H1 (cell line): ENCODE measurements around the gene FRRS1L. TPM values are rescaled to one million over a fixed set of nuclear protein-coding genes. Genes with fewer than 3 reads are reported as not detected.

Experiments used
- CTCF ChIA-PET: fragments of 300-600 bp; sonication (Branson Sonifier 250); formaldehyde crosslinking; loops from one replicate; lab custom pipeline; 2021; ENCODE audit not compliant: partially characterized antibody; lab: Charles Lee
- POLR2A ChIA-PET: fragments of 300-600 bp; sonication (Branson Sonifier 250); formaldehyde crosslinking; loops from one replicate; lab custom pipeline; 2021; ENCODE audit warnings: inconsistent platforms; ENCODE audit not compliant: partially characterized antibody; lab: Charles Lee
- DNase-seq, 2 experiments: peaks; one replicate each; pipeline versions ENCODE4 v3.0.0 to v3.0.0-alpha.2; 2010 to 2022; ENCODE audit warnings: low spot score in 2 of 2, low read depth in 1 of 2, mixed read lengths in 1 of 2
- FAIRE-seq: peaks from 2 replicates; lab custom pipeline; 2011; peaks lifted over from hg19 to GRCh38; lab: Jason Lieb, UNC
- H2AFZ ChIP-seq: 2 replicates; pipeline ENCODE4 v1.8.1; 2012; ENCODE audit warnings: low read length, inconsistent platforms
- H2AK5ac ChIP-seq: 2 replicates; pipeline ENCODE4 v1.6.1; 2013; ENCODE audit warnings: low read depth, low read length
- H2BK120ac ChIP-seq: replicated peaks from 2 replicates; pipeline ENCODE3; 2013; ENCODE audit warnings: low read depth, low read length, inconsistent platforms
- H2BK12ac ChIP-seq: 2 replicates; pipeline ENCODE4 v1.6.1; 2013; ENCODE audit warnings: low read depth, low read length
- H2BK15ac ChIP-seq: 2 replicates; pipeline ENCODE4 v1.6.1; 2013; ENCODE audit warnings: low read length
- H2BK20ac ChIP-seq: 2 replicates; pipeline ENCODE4 v1.6.1; 2013; ENCODE audit warnings: low read length
- H2BK5ac ChIP-seq: 2 replicates; pipeline ENCODE4 v1.6.1; 2013; ENCODE audit warnings: low read depth, low read length
- H3K14ac ChIP-seq: 2 replicates; pipeline ENCODE4 v1.6.1; 2013; ENCODE audit warnings: inconsistent platforms; ENCODE audit not compliant: insufficient read length
- H3K18ac ChIP-seq: 2 replicates; pipeline ENCODE4 v1.6.1; 2013; ENCODE audit warnings: low read length; ENCODE audit errors: extremely low read depth
- H3K23ac ChIP-seq: 2 replicates; pipeline ENCODE4 v1.6.1; 2013; ENCODE audit warnings: inconsistent platforms; ENCODE audit not compliant: insufficient read length
- H3K23me2 ChIP-seq: 2 replicates; pipeline ENCODE4 v1.6.1; 2013; ENCODE audit warnings: low read depth, low read length
- H3K27ac ChIP-seq: 2 replicates; pipeline ENCODE4 v1.6.1; 2011; ENCODE audit warnings: low read depth, low read length, inconsistent platforms
- H3K27me3 ChIP-seq, 4 experiments: replicated peaks in 1 of 4; 1 replicate in 1 of 4; 2 replicates in 3 of 4; pipeline versions ENCODE4 v1.6.1 to v1.8.1; 2011 to 2013; ENCODE audit warnings: low read length in 3 of 4, mild to moderate bottlenecking in 3 of 4, inconsistent platforms in 2 of 4, mixed read lengths in 2 of 4, moderate library complexity in 1 of 4; ENCODE audit not compliant: control insufficient read depth in 3 of 4, insufficient read depth in 3 of 4; ENCODE audit errors: extremely low read depth in 1 of 4
- H3K36me3 ChIP-seq, 4 experiments: 2 replicates each; pipeline versions ENCODE4 v1.6.1 to v1.8.1; 2011 to 2013; ENCODE audit warnings: mild to moderate bottlenecking in 4 of 4, low read length in 3 of 4, moderate library complexity in 2 of 4, control low read depth in 1 of 4, inconsistent platforms in 1 of 4; ENCODE audit not compliant: insufficient read depth in 4 of 4, control insufficient read depth in 2 of 4
- H3K4ac ChIP-seq: replicated peaks from 2 replicates; pipeline ENCODE3; 2013; ENCODE audit warnings: low read length, low read depth, mixed read lengths, inconsistent platforms; ENCODE audit not compliant: insufficient read length
- H3K4me1 ChIP-seq, 4 experiments: replicated peaks in 1 of 4; 1 replicate in 1 of 4; 2 replicates in 3 of 4; pipeline versions ENCODE4 v1.6.1 to v1.8.1; 2011 to 2013; ENCODE audit warnings: low read length in 3 of 4, inconsistent platforms in 2 of 4, mixed read lengths in 1 of 4; ENCODE audit not compliant: insufficient read depth in 4 of 4, control insufficient read depth in 3 of 4
- H3K4me2 ChIP-seq, 2 experiments: 2 replicates each; pipeline versions ENCODE4 v1.6.1 to v1.8.1; 2011 to 2013; ENCODE audit warnings: low read depth in 2 of 2, low read length in 2 of 2, control low read depth in 1 of 2, inconsistent platforms in 1 of 2, mild to moderate bottlenecking in 1 of 2; ENCODE audit not compliant: insufficient read depth in 1 of 2
- H3K4me3 ChIP-seq, 4 experiments: fragments of 200-600, 300-600 bp in 1 of 4; sonication (generic), shearing (Covaris generic), sonication (Bioruptor Twin) in 1 of 4; 2 replicates each; pipeline versions ENCODE4 v1.5.1 to v1.8.1; 2011 to 2016; ENCODE audit warnings: low read length in 4 of 4, low read depth in 3 of 4, control low read depth in 2 of 4, inconsistent platforms in 2 of 4, mild to moderate bottlenecking in 2 of 4, mixed read lengths in 1 of 4, moderate library complexity in 1 of 4; ENCODE audit not compliant: insufficient read depth in 2 of 4; ENCODE audit errors: extremely low read depth in 1 of 4
- H3K56ac ChIP-seq: replicated peaks from 2 replicates; pipeline ENCODE3; 2013; ENCODE audit warnings: low read depth, mild to moderate bottlenecking, mixed read lengths, low read length, inconsistent platforms; ENCODE audit not compliant: insufficient read length
- H3K79me1 ChIP-seq: 2 replicates; pipeline ENCODE4 v1.6.1; 2013; ENCODE audit warnings: low read depth, low read length, control low read depth
- H3K79me2 ChIP-seq, 2 experiments: 2 replicates each; pipeline versions ENCODE4 v1.6.1 to v1.8.1; 2012 to 2013; ENCODE audit warnings: low read length in 2 of 2, mild to moderate bottlenecking in 2 of 2, inconsistent platforms in 1 of 2; ENCODE audit not compliant: insufficient read depth in 2 of 2, control insufficient read depth in 1 of 2
- H3K9ac ChIP-seq, 4 experiments: replicated peaks in 1 of 4; 1 replicate in 1 of 4; 2 replicates in 3 of 4; pipeline versions ENCODE4 v1.6.1 to v1.8.1; 2011 to 2013; ENCODE audit warnings: low read depth in 3 of 4, low read length in 3 of 4, control low read depth in 2 of 4, mild to moderate bottlenecking in 2 of 4, moderate library complexity in 2 of 4, inconsistent platforms in 1 of 4; ENCODE audit errors: extremely low read depth in 1 of 4
- H3K9me3 ChIP-seq, 2 experiments: 2 replicates each; pipeline versions ENCODE4 v1.6.1 to v1.8.1; 2012 to 2013; ENCODE audit warnings: mild to moderate bottlenecking in 2 of 2, moderate library complexity in 2 of 2, control low read depth in 1 of 2, inconsistent platforms in 1 of 2, low read depth in 1 of 2, low read length in 1 of 2, mixed read lengths in 1 of 2; ENCODE audit not compliant: insufficient read depth in 2 of 2
- H4K20me1 ChIP-seq, 2 experiments: replicated peaks in 1 of 2; 2 replicates each; pipeline versions ENCODE3 to v1.8.1; 2011 to 2013; ENCODE audit warnings: inconsistent platforms in 2 of 2, low read length in 2 of 2, mild to moderate bottlenecking in 1 of 2; ENCODE audit not compliant: insufficient read depth in 2 of 2, control insufficient read depth in 1 of 2
- H4K5ac ChIP-seq: 2 replicates; pipeline ENCODE4 v1.6.1; 2013; ENCODE audit warnings: low read length, low read depth, mixed read lengths, inconsistent platforms; ENCODE audit not compliant: insufficient read length
- H4K8ac ChIP-seq: 2 replicates; pipeline ENCODE4 v1.8.0; 2013; ENCODE audit warnings: mild to moderate bottlenecking, moderate library complexity, low read length, inconsistent platforms; ENCODE audit not compliant: insufficient read depth; ENCODE audit errors: extremely low read depth
- H4K91ac ChIP-seq: replicated peaks from 2 replicates; pipeline ENCODE3; 2013; ENCODE audit warnings: low read length, mixed read lengths, inconsistent platforms; ENCODE audit not compliant: insufficient read length
- BACH1 ChIP-seq: IDR thresholded peaks from 2 replicates; pipeline ENCODE4 v1.6.1; 2012; ENCODE audit warnings: low read length, improper control_type of control experiment
- EZH2 ChIP-seq: fragments of 200-600 bp; sonication (generic); IDR thresholded peaks from 2 replicates; pipeline ENCODE4 v1.7.1; 2012; ENCODE audit warnings: low read depth, mild to moderate bottlenecking, moderate library complexity, low read length, inconsistent platforms; ENCODE audit not compliant: severe bottlenecking
- POU5F1 ChIP-seq: IDR thresholded peaks from 2 replicates; pipeline ENCODE4 v1.6.1; 2011; ENCODE audit warnings: low read depth, mild to moderate bottlenecking, low read length, moderate library complexity
- RXRA ChIP-seq: IDR thresholded peaks from 2 replicates; pipeline ENCODE4 v1.6.1; 2011; ENCODE audit warnings: low read depth, mild to moderate bottlenecking, low read length, moderate library complexity; ENCODE audit not compliant: insufficient read depth
- SP4 ChIP-seq: IDR thresholded peaks from 2 replicates; pipeline ENCODE4 v1.6.1; 2012; ENCODE audit warnings: low read length, inconsistent platforms
- polyA plus RNA-seq, 7 experiments: library from polyadenylated mRNA; depleted of rRNA in 3 of 7; stranded (reverse) in 5 of 7; unstranded in 2 of 7; fragments of >200 nt in 5 of 7; fragments of 200-250 nt in 2 of 7; gene quantifications; 1 replicate in 5 of 7; 2 replicates in 1 of 7; 4 replicates in 1 of 7; pipeline versions ENCODE4 v1.2.1 to v1.2.3, GENCODE V29; 2011 to 2013; ENCODE audit warnings: missing spikeins in 2 of 7, mixed read lengths in 2 of 7
- total RNA-seq: library from RNA; stranded (reverse); fragmentation: NEBNext Ultra II Directional; extraction: Animal tissue kit (Norgen Biotek cat#: 25700); gene quantifications from 2 replicates; pipeline ENCODE4 v1.2.1, GENCODE V29; 2021
- TF ChIP-seq, protein P1 (sequence below): IDR thresholded peaks from 2 replicates; pipeline ENCODE4 v1.6.1; 2012; ENCODE audit warnings: low read length, inconsistent platforms

Gene FRRS1L
- total and polyA plus RNA-seq, 2 of the 8 experiments (the other 6 are each of a cell fraction or from before 2014, with no cell fraction given), result 1.0 to 2.2 TPM

DNA sequence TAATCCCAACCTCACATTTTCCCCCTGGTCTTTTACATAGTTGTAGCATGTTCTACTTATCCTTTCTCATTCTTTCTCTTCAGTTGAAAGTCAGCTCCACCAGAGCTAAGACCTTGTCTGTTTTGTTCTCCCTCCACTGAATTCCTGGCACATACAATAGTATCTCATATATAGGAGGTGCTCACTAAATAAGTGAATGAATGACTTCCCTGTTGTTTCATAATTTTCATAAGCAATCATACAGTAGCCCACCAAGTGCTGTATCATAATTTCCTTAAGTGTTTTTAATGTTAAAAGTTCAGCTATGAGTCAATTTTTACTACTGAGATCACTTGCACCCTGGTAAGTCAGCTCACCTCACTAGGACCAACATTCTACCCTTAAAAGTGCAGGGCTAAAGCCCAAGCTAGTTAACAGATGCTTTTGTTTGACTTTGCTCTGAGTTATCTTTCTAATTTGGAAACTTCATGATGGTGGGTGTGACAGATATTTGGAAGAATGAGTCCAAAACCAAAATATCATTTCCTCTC, 74.9 kb downstream of the FRRS1L start:
- no peak overlapping the region for H3K14ac ChIP-seq
- H2AFZ ChIP-seq, result no peak overlapping the region
- H2BK12ac ChIP-seq, result no peak overlapping the region
- no peak overlapping the region for H3K56ac ChIP-seq
- no peak overlapping the region for H2BK20ac ChIP-seq
- TF ChIP-seq RXRA (no peak), BACH1 (no peak), POU5F1 (no peak), EZH2 (no peak), SP4 (no peak)
- TF ChIP-seq, protein P1, sequence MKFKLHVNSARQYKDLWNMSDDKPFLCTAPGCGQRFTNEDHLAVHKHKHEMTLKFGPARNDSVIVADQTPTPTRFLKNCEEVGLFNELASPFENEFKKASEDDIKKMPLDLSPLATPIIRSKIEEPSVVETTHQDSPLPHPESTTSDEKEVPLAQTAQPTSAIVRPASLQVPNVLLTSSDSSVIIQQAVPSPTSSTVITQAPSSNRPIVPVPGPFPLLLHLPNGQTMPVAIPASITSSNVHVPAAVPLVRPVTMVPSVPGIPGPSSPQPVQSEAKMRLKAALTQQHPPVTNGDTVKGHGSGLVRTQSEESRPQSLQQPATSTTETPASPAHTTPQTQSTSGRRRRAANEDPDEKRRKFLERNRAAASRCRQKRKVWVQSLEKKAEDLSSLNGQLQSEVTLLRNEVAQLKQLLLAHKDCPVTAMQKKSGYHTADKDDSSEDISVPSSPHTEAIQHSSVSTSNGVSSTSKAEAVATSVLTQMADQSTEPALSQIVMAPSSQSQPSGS, result no peak
- no peaks in the 10 kb centered on the region for H3K9me3 ChIP-seq
- no peaks in the 10 kb centered on the region for H3K23me2 ChIP-seq
- peaks cover 0 to 10% of the 10 kb centered on the region in 2 experiments for H4K20me1 ChIP-seq
- no peak overlapping the region for H3K18ac ChIP-seq
- H3K4me3 ChIP-seq, result no peak overlapping the region
- no peak overlapping the region for H3K9ac ChIP-seq
- H3K27me3 ChIP-seq, result no peaks in the 10 kb centered on the region
- no peak overlapping the region for H2BK15ac ChIP-seq
- no peak overlapping the region for H3K23ac ChIP-seq
- DNase-seq (no peak), FAIRE-seq (no peak)
- no peak overlapping the region for H2AK5ac ChIP-seq
- peaks cover 0 to 52% of the 10 kb centered on the region in 2 experiments; a peak in 2 of 4 replicates for H3K79me2 ChIP-seq
- no peak overlapping the region for H4K5ac ChIP-seq
- ChIA-PET CTCF (no interaction called here), POLR2A (interaction anchor here (0.7 kb wide), 1 partner anchor 9 kb away, joined by 3 read pairs; no protein-coding TSS in a partner anchor)
- H4K91ac ChIP-seq, result no peak overlapping the region
- no peak overlapping the region for H2BK5ac ChIP-seq
- H3K4me1 ChIP-seq, result peaks cover 0 to 6% (median 0%) of the 10 kb centered on the region in 4 experiments; a peak in 1 of 7 replicates
- H2BK120ac ChIP-seq, result no peak overlapping the region
- H3K4ac ChIP-seq, result no peak overlapping the region
- no peak overlapping the region for H3K4me2 ChIP-seq
- H4K8ac ChIP-seq, result no peak overlapping the region
- peaks cover 7 to 56% (median 11%) of the 10 kb centered on the region in 4 experiments; a peak in 7 of 8 replicates for H3K36me3 ChIP-seq
- peaks cover 5% of the 10 kb centered on the region for H3K79me1 ChIP-seq
- no peak overlapping the region for H3K27ac ChIP-seq
